ENCODE data around the gene MCTP1.
"Not testable (repeated sequence)": the region's sequence is repeated elsewhere in the genome, so short reads cannot be mapped to it uniquely, and the experiment has no call there.

Gene MCTP1

DNA sequence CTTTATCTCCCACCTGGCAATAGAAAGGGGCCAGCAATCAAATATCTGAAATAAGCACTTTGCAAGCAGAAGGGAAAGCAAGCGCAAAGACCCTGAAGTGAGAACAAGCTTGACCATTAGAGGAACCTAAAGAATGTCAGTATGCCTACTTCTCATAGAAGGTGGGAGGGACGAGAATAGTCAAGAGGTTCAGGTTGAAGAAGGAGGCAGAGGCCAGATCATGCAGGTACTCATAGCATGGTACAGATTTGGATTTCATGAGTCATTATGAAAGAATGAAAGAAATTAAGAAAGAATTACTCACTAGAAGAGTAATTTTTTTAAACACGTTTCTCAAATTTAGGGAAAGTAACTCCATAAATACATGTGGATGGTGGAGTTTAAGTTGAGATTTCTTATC lies 33.7 kb downstream of the MCTP1 start:
- no peak for DNase-seq

GRCh38 chr5:95244479-95244878 lies 40.4 kb downstream of the MCTP1 start:
- DNase-seq = no peak

DNA sequence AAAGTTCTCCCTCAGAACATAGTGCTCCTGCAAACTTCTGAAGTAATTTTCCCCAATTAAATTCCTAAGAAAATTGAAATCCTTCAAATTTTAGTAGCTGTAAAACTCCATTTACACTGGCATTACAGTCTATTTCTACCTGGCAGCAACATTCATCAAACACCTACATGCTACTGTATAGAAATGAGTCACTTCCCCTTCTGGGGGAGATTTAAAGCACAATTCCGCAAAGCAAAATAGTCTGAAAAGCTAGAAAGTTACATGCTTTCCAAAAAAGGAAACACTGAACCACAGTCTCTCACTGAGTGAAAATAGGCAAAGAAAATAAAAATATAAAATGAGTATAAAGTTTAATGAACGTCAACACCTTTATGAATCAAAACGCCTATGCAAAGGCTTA lies 43.3 kb downstream of the MCTP1 start:
- DNase-seq = no peak

DNA sequence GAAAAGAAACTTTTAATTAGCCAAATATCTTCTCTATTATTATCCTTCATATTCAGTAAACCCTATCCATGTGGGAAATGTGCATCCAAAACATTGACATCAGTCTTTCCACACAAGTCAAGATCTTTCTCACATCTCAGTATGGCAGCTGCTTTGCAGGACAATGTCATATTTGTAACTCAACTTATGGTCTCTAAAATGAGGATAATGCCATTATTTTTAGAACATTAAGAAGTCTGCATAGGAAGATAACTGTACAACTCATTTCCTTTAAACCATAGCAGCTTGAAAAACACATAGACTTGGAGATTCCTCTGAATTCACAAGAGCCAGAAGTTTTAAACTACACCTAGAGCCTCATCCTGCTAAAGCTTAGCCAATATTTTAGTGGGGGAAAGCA lies 43.7 kb downstream of the MCTP1 start:
- DNase-seq = no peak

GRCh38 chr5:95238560-95239325 lies 46.2 kb downstream of the MCTP1 start:
- DNase-seq = no peak

DNA sequence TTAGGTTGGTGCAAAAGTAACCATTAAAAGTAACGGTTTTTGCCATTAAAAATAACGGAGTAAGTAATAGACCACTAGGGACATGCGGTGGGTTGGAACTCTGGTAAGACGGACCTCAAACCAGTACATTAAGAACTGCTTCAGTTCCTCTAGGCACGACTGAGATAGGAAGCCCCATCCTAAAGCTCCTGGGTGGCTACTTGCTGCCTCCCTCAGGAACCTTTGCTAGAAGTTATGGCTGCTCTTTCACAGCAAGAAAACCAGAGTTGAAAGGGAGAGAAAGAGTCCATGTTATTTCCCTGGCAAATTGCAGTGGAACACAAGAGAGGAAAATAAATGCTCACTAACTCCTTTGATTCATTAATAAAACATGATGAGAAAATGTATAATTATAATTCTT lies 47.6 kb downstream of the MCTP1 start:
- no peak for DNase-seq

DNA sequence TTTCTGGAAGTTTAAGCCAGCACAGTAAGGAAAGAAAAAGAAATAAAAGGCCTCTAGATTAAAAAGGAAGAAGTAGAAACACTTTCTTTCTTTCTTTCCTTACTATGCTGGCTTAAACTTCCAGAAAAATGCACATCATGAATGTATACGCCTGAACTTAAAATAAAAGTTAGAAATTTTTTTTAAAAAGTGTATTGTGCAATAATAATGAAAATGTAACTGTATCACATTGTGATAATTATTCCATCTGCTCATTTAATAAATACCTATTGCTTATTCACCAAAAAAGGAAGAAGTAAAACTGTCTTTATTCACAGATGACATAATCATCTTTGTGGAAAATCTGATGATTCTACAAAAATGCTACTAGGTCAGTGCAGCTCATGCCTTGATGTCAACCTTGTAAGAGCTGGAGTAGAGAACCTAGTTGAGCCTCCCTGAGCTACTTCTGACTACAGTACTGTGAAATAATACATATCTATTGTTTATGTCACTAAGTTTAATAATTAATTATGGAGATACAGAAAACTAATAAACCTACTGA lies 49.4 kb downstream of the MCTP1 start:
- DNase-seq = no peak

GRCh38 chr5:95229646-95230045 lies 55.2 kb downstream of the MCTP1 start:
- DNase-seq = no peak

- no peak for DNase-seq
These were observed 60.0 kb downstream of the MCTP1 start for GRCh38 chr5:95224701-95225459.

- DNase-seq = no peak
These were observed 61.2 kb downstream of the MCTP1 start for GRCh38 chr5:95223566-95224258.

DNA sequence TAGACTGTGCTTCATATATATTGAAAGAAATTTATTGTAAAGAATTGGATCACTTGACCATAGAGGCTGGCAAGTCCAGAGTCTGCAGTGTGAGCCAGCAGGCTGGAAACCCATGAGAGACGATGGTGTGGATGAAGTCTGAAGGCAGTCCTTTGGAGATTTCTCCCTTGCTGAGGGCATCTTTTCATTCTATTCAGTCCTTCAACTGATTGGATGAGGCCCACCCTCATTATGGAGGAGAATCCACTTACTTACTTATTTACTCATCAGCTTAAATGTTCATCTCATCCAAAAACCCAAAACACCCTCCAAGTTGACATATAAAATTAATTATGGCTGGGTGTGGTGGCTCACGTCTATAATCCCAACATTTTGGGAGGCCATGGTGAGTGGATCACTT lies 62.1 kb downstream of the MCTP1 start:
- no peak for DNase-seq

GRCh38 chr5:95221234-95221633 lies 63.7 kb downstream of the MCTP1 start:
- DNase-seq = no peak

GRCh38 chr5:95220381-95220780 lies 64.5 kb downstream of the MCTP1 start:
- DNase-seq = no peak

DNA sequence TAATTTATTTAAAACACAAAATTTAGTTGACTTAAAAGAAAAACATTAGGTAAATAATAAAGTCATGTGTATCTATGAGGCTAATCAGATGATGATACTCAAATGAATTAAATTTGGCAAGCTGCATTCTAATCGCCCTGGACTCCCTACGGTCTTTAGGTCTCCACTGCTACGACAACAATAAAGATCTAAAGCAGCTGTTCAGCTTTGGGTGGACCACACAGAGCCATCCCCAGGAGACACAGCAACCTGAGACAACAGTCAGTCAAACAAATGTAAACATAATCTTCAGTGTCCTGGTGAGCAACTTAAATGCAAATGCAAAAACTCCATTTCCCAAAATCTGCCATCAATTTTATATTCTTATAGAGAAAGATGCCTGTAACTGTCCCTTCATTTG lies 65.5 kb downstream of the MCTP1 start:
- DNase-seq = no peak

DNA sequence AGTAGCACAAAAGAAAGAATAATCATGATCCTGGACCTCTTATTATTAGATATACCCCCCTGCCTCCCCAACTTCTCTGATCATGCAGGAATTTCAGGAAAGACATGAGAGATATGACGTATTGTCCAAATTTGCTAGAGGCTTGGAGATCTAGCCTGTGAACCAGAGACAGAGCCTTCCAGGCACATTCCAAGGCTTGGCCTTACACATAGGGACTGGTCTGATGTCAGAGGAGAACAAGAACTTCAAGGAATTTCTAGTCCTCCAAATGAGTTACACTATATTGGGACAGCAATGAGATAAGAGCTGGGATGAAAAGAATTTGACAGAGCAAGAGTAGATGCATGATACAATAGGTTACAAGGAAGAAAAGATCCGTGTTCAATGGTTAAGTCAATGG lies 67.0 kb downstream of the MCTP1 start:
- no peak for DNase-seq

GRCh38 chr5:95217351-95217750 lies 67.5 kb downstream of the MCTP1 start:
- no peak for DNase-seq

GRCh38 chr5:95216136-95216955 lies 68.5 kb downstream of the MCTP1 start:
- DNase-seq = no peak

DNA sequence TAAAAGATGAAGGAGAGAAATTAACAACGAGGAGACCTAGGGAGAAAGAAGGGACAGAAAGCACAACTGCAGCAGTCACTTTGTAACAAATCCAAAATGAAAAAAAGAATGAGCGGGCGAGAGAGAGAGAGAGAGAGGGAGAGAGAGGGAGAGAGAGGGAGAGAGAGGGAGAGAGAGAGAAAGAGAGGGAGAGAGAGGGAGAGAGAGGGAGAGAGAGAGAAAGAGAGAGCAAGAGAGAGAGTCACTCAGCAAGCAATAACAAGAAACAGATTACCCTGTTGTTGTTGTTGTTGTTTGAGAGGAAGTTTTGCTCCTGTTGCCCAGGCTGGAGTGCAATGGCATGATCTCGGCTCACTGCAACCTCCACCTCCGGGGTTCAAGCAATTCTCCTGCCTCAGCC lies 77.1 kb downstream of the MCTP1 start:
- DNase-seq = not testable (repeated sequence)

- DNase-seq = no peak
These were observed 90.0 kb downstream of the MCTP1 start for GRCh38 chr5:95194856-95195255.

DNA sequence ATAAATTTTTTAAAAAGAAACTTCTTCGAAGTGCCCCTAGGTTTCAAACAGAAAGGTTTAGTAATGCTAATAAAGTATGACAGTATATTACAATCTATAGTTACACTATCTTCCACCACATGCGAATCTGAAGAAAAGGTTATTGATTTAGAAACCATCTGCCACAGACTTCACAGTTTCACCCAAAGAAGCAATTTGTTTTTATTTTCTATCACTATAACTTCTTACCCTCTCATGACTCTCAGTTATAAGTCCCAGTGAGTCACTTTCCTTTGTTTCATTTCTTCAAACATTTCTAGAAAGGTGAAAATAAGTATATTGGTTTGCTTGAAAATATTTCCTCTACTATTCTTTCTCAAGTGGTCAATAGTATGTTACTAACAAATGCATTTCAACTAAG lies 93.6 kb downstream of the MCTP1 start:
- no peak for DNase-seq

GRCh38 chr5:95184924-95185323 lies 100.0 kb downstream of the MCTP1 start:
- DNase-seq = no peak

DNA sequence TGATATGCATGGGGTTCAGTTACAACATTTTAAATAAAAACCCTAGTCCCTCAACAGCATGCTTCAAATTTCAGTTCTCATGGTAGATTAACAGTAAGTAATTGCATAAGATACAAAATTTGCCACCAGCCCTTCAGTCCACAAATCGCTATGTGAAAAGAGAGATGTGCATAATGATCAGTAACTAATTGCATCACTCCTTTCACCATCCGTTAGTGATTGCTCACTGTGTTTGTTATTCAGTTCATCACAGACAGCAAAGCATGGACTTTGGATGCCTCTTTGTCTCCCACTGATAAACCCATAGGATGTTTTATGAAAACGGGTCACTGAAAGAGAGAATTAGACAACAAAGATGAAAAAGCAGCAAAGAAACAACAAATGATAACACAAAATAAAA lies 103.2 kb downstream of the MCTP1 start:
- DNase-seq = no peak
